ENCODE data around the gene NFATC2. TPM values are rescaled to one million over a fixed set of nuclear protein-coding genes. Genes with fewer than 3 reads are reported as not detected.

Gene NFATC2
- total RNA-seq, 4 donors from 2014 or later: 4.4 to 38.0 (median 13.6) TPM

DNA sequence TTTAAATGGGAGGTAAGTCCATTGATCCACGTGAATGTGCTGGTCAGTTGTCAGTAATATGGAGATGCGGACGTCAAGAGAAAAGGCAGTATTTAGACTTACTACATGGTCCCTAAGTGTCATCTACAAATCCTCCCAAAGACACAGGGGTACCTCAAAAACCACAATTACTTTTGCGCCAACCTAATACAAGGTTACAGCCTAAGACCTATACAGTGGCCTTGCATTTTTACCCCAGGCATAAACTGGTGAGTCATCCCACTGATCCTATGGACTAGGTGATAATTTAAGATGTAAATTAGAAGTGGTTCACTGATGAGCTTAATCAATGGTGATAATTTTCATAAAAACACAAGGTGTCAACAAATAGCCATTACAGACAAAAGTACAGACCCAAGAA lies 141.0 kb downstream of the NFATC2 start:
- DNase-seq: no peak
- Histone ChIP-seq H3K36me3 (no peaks in the 10 kb centered on the region), H3K9me3 (no peaks in the 10 kb centered on the region), H3K27ac (peak overlapping the region; percentile 26 to 91 (median 80)), H3K4me3 (no peak overlapping the region), H3K27me3 (no peaks in the 10 kb centered on the region), H3K4me1 (peaks cover 0 to 36% (median 24%) of the 10 kb centered on the region in 4 donors)
- no peak for TF ChIP-seq POLR2A (IDR thresholded peaks at IDR 0.05)
- TF ChIP-seq, protein P1, sequence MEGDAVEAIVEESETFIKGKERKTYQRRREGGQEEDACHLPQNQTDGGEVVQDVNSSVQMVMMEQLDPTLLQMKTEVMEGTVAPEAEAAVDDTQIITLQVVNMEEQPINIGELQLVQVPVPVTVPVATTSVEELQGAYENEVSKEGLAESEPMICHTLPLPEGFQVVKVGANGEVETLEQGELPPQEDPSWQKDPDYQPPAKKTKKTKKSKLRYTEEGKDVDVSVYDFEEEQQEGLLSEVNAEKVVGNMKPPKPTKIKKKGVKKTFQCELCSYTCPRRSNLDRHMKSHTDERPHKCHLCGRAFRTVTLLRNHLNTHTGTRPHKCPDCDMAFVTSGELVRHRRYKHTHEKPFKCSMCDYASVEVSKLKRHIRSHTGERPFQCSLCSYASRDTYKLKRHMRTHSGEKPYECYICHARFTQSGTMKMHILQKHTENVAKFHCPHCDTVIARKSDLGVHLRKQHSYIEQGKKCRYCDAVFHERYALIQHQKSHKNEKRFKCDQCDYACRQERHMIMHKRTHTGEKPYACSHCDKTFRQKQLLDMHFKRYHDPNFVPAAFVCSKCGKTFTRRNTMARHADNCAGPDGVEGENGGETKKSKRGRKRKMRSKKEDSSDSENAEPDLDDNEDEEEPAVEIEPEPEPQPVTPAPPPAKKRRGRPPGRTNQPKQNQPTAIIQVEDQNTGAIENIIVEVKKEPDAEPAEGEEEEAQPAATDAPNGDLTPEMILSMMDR (IDR thresholded peaks at IDR 0.05): no peak

DNA sequence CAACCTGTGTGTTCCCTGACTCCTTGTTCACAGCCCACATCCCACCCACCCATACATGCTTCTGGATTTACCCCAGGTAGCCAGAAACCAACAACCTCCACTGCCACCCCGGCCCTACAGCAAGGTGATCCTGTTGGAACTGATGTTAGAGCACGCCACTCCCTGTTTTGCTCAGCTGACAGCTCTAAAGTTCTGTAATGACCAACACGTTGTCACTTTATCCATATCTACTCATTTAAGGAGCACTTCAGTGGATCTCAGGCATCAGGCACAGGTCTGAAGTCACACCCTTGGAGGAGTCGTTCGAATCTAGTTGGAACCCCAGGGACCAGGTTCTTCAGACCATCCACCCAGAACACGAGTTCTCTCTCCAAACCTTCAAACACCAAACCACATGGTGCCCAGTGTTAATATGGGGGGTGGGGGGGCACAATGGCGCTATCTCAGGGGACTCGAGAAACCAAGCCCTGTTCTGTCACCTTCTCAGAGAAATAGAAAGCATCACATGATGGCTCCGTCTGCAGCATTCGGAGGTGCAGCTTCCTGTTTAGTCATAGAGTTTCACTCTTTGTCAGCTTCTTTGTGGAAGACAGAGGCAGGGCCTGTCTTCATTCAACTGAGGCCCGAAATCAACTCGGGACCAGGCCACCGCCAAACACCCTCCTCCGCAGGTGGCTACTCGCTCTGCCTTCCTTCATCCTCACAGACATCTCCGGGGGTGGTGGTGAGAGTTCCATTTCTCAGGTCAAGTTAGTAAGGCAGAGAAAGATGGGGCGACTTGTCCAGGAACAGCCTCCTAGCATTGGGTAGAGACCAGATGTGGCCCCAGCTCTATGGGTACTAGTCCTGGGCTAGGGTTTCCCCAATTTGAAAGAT lies 142.2 kb downstream of the NFATC2 start:
- H3K36me3 ChIP-seq: no peaks in the 10 kb centered on the region
- DNase-seq: peak in 2 of 3 donors; percentile 76 to 84
- no peaks in the 10 kb centered on the region for H3K27me3 ChIP-seq
- TF ChIP-seq, protein P1 (IDR thresholded peaks at IDR 0.05): no peak
- no peak for TF ChIP-seq POLR2A (IDR thresholded peaks at IDR 0.05)
- H3K4me1 ChIP-seq: peaks cover 0 to 36% (median 22%) of the 10 kb centered on the region in 4 donors
- peak overlapping the region in 1 of 4 donors; percentile 21 for H3K4me3 ChIP-seq
- H3K9me3 ChIP-seq: no peaks in the 10 kb centered on the region
- peak overlapping the region; percentile 77 to 91 (median 83) for H3K27ac ChIP-seq

GRCh38 chr20:51399006-51399890 lies 143.3 kb downstream of the NFATC2 start:
- H3K27ac ChIP-seq: peak overlapping the region; percentile 77 to 91 (median 83)
- no peaks in the 10 kb centered on the region for H3K27me3 ChIP-seq
- no peak overlapping the region for H3K4me3 ChIP-seq
- peaks cover 0 to 36% (median 20%) of the 10 kb centered on the region in 4 donors for H3K4me1 ChIP-seq
- DNase-seq: no peak
- no peaks in the 10 kb centered on the region for H3K9me3 ChIP-seq
- no peaks in the 10 kb centered on the region for H3K36me3 ChIP-seq
- no peak for TF ChIP-seq POLR2A (IDR thresholded peaks at IDR 0.05)
- TF ChIP-seq, protein P1 (IDR thresholded peaks at IDR 0.05): no peak

DNA sequence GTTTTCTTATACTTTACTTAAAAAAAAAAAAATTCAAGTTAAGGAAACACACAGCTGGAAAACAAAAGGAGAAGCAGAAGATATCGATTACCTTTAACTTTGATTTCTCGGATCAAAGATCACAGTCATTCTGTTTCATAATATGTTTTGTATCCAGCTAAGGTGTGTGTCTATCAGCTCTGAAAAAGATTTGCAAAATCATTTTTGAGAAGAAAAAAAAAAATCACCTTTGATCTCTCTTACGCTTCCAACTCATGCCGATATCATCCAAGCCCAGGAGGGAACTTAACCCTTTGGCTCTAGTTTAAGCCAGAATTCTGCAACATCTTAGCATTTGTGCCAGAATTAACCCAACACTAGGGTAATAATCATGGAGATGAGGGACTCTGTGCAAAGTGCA lies 144.0 kb downstream of the NFATC2 start:
- DNase-seq: no peak
- Histone ChIP-seq H3K4me1 (peaks cover 0 to 36% (median 20%) of the 10 kb centered on the region in 4 donors), H3K27me3 (no peaks in the 10 kb centered on the region), H3K4me3 (no peak overlapping the region), H3K36me3 (no peaks in the 10 kb centered on the region), H3K27ac (no peak overlapping the region), H3K9me3 (no peaks in the 10 kb centered on the region)
- TF ChIP-seq, protein P1 (IDR thresholded peaks at IDR 0.05): no peak
- TF ChIP-seq POLR2A (IDR thresholded peaks at IDR 0.05): no peak

DNA sequence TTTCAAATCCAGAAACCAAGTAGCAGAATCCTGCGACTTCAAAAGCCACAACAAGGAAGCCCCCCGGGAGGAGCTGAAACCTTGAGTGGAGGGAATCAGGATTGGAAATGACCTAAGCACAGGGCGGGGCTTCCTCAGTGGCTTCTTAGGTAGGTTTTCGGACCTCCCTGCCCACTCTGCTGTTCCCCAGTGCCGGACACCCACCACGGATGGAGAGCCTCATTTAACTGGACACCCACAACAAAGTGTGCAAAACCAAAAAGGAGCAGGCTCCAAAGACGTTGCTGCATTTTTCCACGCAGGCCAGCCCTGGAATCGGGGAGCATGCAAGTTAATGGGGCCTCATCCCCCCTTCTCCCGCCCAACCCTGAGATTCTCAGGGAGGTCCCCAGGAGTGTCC lies 144.4 kb downstream of the NFATC2 start:
- Histone ChIP-seq H3K36me3 (no peaks in the 10 kb centered on the region), H3K4me1 (peaks cover 0 to 36% (median 18%) of the 10 kb centered on the region in 4 donors), H3K4me3 (no peak overlapping the region), H3K27ac (no peak overlapping the region), H3K9me3 (no peaks in the 10 kb centered on the region), H3K27me3 (no peaks in the 10 kb centered on the region)
- TF ChIP-seq POLR2A (IDR thresholded peaks at IDR 0.05): no peak
- TF ChIP-seq, protein P1 (IDR thresholded peaks at IDR 0.05): no peak
- DNase-seq: no peak

All from Peyer's patch (tissue), 4 donors.